Neuronal stem cell (in vitro differentiated cells): ENCODE measurements around the gene SYCP2.

Experiments
- DNase-seq: peaks from one replicate; pipeline ENCODE4 v3.0.0-alpha.2; 2013; ENCODE audit warnings: low spot score
- H2AFZ ChIP-seq: one replicate; pipeline ENCODE4 v1.6.1; 2013; ENCODE audit warnings: mild to moderate bottlenecking, low read length, inconsistent platforms
- H2AK5ac ChIP-seq: 2 replicates; pipeline ENCODE4 v1.6.1; 2013; ENCODE audit warnings: low read depth, mild to moderate bottlenecking, inconsistent platforms, low read length, moderate library complexity, mixed read lengths
- H2BK120ac ChIP-seq: 2 replicates; pipeline ENCODE4 v1.6.1; 2013; ENCODE audit warnings: low read depth, mild to moderate bottlenecking, inconsistent platforms, low read length, moderate library complexity, mixed read lengths
- H2BK12ac ChIP-seq: one replicate; pipeline ENCODE4 v1.6.1; 2013; ENCODE audit warnings: low read length, inconsistent platforms
- H2BK15ac ChIP-seq: 2 replicates; pipeline ENCODE4 v1.6.1; 2013; ENCODE audit warnings: mild to moderate bottlenecking, low read length, inconsistent platforms, mixed read lengths
- H2BK5ac ChIP-seq: one replicate; pipeline ENCODE4 v1.6.1; 2013; ENCODE audit warnings: inconsistent platforms, mild to moderate bottlenecking, low read length, moderate library complexity
- H3K14ac ChIP-seq: one replicate; pipeline ENCODE4 v1.6.1; 2013; ENCODE audit warnings: low read length, inconsistent platforms
- H3K18ac ChIP-seq: 2 replicates; pipeline ENCODE4 v1.6.1; 2013; ENCODE audit warnings: low read length, inconsistent platforms
- H3K23ac ChIP-seq: 2 replicates; pipeline ENCODE4 v1.6.1; 2013; ENCODE audit warnings: low read depth, mild to moderate bottlenecking, mixed read lengths, low read length, inconsistent platforms; ENCODE audit not compliant: poor library complexity
- H3K27ac ChIP-seq: replicated peaks from 3 replicates; pipeline ENCODE4 v1.5.1; 2013; ENCODE audit warnings: low read length, inconsistent platforms
- H3K27me3 ChIP-seq, 3 experiments: 2 replicates each; pipeline ENCODE4 v1.6.1; 2013; ENCODE audit warnings: low read length in 3 of 3, mild to moderate bottlenecking in 2 of 3, inconsistent platforms in 1 of 3, low read depth in 1 of 3, mixed read lengths in 1 of 3, moderate library complexity in 1 of 3; ENCODE audit not compliant: control insufficient read depth in 3 of 3, insufficient read depth in 3 of 3
- H3K36me3 ChIP-seq, 2 donors: replicated peaks in 1 of 2; 2 replicates each; pipeline ENCODE4 v1.6.1; 2013; ENCODE audit warnings: low read length in 2 of 2; ENCODE audit not compliant: control insufficient read depth in 2 of 2, insufficient read depth in 2 of 2
- H3K4ac ChIP-seq: 2 replicates; pipeline ENCODE4 v1.6.1; 2013; ENCODE audit warnings: inconsistent platforms, mild to moderate bottlenecking, low read length, moderate library complexity
- H3K4me1 ChIP-seq, 2 donors: 1 replicate in 1 of 2; 2 replicates in 1 of 2; pipeline ENCODE4 v1.6.1; 2013; ENCODE audit warnings: low read length in 2 of 2, low read depth in 1 of 2; ENCODE audit not compliant: control insufficient read depth in 2 of 2, insufficient read depth in 1 of 2
- H3K4me2 ChIP-seq: one replicate; pipeline ENCODE4 v1.6.1; 2013; ENCODE audit warnings: mild to moderate bottlenecking, low read length, inconsistent platforms; ENCODE audit not compliant: insufficient read depth, poor library complexity, severe bottlenecking
- H3K4me3 ChIP-seq, 2 donors: 2 replicates each; pipeline ENCODE4 v1.5.1; 2013; ENCODE audit warnings: low read length in 2 of 2, mild to moderate bottlenecking in 2 of 2, inconsistent platforms in 1 of 2, moderate library complexity in 1 of 2
- H3K79me1 ChIP-seq: one replicate; pipeline ENCODE4 v1.6.1; 2013; ENCODE audit warnings: low read depth, mild to moderate bottlenecking, inconsistent platforms, low read length, moderate library complexity
- H3K9ac ChIP-seq: one replicate; pipeline ENCODE4 v1.6.1; 2013; ENCODE audit warnings: mild to moderate bottlenecking, low read depth, low read length, inconsistent platforms; ENCODE audit not compliant: poor library complexity
- H3K9me3 ChIP-seq, 2 donors: replicated peaks in 1 of 2; 2 replicates each; pipeline versions ENCODE3 to v1.6.1; 2013; ENCODE audit warnings: low read length in 2 of 2, mild to moderate bottlenecking in 2 of 2, inconsistent platforms in 1 of 2, low read depth in 1 of 2, mixed read lengths in 1 of 2, moderate library complexity in 1 of 2; ENCODE audit not compliant: control insufficient read depth in 2 of 2, insufficient read depth in 1 of 2
- H4K8ac ChIP-seq: one replicate; pipeline ENCODE4 v1.6.1; 2013; ENCODE audit warnings: low read depth, mild to moderate bottlenecking, inconsistent platforms, low read length, moderate library complexity
- H4K91ac ChIP-seq: one replicate; pipeline ENCODE4 v1.6.1; 2013; ENCODE audit warnings: low read length, low read depth, mild to moderate bottlenecking, inconsistent platforms; ENCODE audit not compliant: poor library complexity
- WGBS, 2 donors: extraction: QIAGEN DNeasy Blood & Tissue Kit; methylation state at CpG; one replicate each; pipeline ENCODE4 v1.1.7; 2013; ENCODE audit warnings: missing lambda C conversion rate in 2 of 2, mixed read lengths in 1 of 2; ENCODE audit not compliant: insufficient read length in 2 of 2, insufficient replicate concordance in 1 of 2; ENCODE audit errors: extremely low coverage in 2 of 2; 5-methylcytosine and 5-hydroxymethylcytosine counted together

Gene SYCP2

GRCh38 chr20:59817846-59818615 is 115.4 kb downstream of the SYCP2 start:
- H3K4ac ChIP-seq: no peak overlapping the region
- no peak overlapping the region for H2AK5ac ChIP-seq
- H2AFZ ChIP-seq: no peak overlapping the region
- no peak overlapping the region for H3K4me3 ChIP-seq
- no peaks in the 10 kb centered on the region for H3K79me1 ChIP-seq
- H3K9ac ChIP-seq: no peak overlapping the region
- no peak overlapping the region for H3K14ac ChIP-seq
- no CpG with 5 or more reads among the region's 14 CpGs for WGBS, 2 donors
- no peak overlapping the region for H4K8ac ChIP-seq
- no peak overlapping the region for H3K18ac ChIP-seq
- no peaks in the 10 kb centered on the region for H3K4me1 ChIP-seq
- H3K27ac ChIP-seq: no peak overlapping the region
- no peak overlapping the region for H2BK15ac ChIP-seq
- no peak overlapping the region for H2BK5ac ChIP-seq
- no peak overlapping the region for H4K91ac ChIP-seq
- no peaks in the 10 kb centered on the region for H3K36me3 ChIP-seq
- no peak overlapping the region for H3K23ac ChIP-seq
- no peak overlapping the region for H2BK12ac ChIP-seq
- no peak for DNase-seq
- peaks cover 0 to 18% (median 0%) of the 10 kb centered on the region in 3 experiments for H3K27me3 ChIP-seq
- no peak overlapping the region for H2BK120ac ChIP-seq
- no peaks in the 10 kb centered on the region for H3K9me3 ChIP-seq
- no peak overlapping the region for H3K4me2 ChIP-seq

GRCh38 chr20:59817406-59817805 is 116.0 kb downstream of the SYCP2 start:
- WGBS, 2 donors: no CpG with 5 or more reads among the region's 4 CpGs
- H3K4ac ChIP-seq: no peak overlapping the region

GRCh38 chr20:59816146-59816738 is 117.2 kb downstream of the SYCP2 start:
- no peak overlapping the region for H4K8ac ChIP-seq
- H3K9ac ChIP-seq: no peak overlapping the region
- no peak overlapping the region for H3K23ac ChIP-seq
- H3K14ac ChIP-seq: no peak overlapping the region
- peaks cover 0 to 27% (median 0%) of the 10 kb centered on the region in 3 experiments for H3K27me3 ChIP-seq
- H3K18ac ChIP-seq: no peak overlapping the region
- H3K27ac ChIP-seq: no peak overlapping the region
- H2BK120ac ChIP-seq: no peak overlapping the region
- no peak overlapping the region for H2BK15ac ChIP-seq
- no peaks in the 10 kb centered on the region for H3K36me3 ChIP-seq
- no peaks in the 10 kb centered on the region for H3K9me3 ChIP-seq
- H2AK5ac ChIP-seq: no peak overlapping the region
- no peak overlapping the region for H2BK12ac ChIP-seq
- DNase-seq: no peak
- WGBS, 2 donors: no CpG with 5 or more reads among the region's 4 CpGs
- no peak overlapping the region for H3K4me3 ChIP-seq
- no peak overlapping the region for H3K4ac ChIP-seq
- no peaks in the 10 kb centered on the region for H3K79me1 ChIP-seq
- H2BK5ac ChIP-seq: no peak overlapping the region
- no peak overlapping the region for H2AFZ ChIP-seq
- no peak overlapping the region for H4K91ac ChIP-seq
- H3K4me1 ChIP-seq: no peaks in the 10 kb centered on the region
- no peak overlapping the region for H3K4me2 ChIP-seq

More at GRCh38 chr20:59817406-59817805, 116.0 kb downstream of the SYCP2 start:
- H3K4me1 ChIP-seq: no peaks in the 10 kb centered on the region
- no peak overlapping the region for H2AFZ ChIP-seq
- H3K23ac ChIP-seq: no peak overlapping the region
- no peak overlapping the region for H2BK5ac ChIP-seq
- H3K27ac ChIP-seq: no peak overlapping the region
- H3K4me2 ChIP-seq: no peak overlapping the region
- no peak overlapping the region for H3K14ac ChIP-seq
- no peaks in the 10 kb centered on the region for H3K9me3 ChIP-seq
- peaks cover 0 to 24% (median 0%) of the 10 kb centered on the region in 3 experiments for H3K27me3 ChIP-seq
- H2AK5ac ChIP-seq: no peak overlapping the region
- H3K9ac ChIP-seq: no peak overlapping the region
- H3K36me3 ChIP-seq: no peaks in the 10 kb centered on the region
- no peak overlapping the region for H4K91ac ChIP-seq
- no peaks in the 10 kb centered on the region for H3K79me1 ChIP-seq
- H4K8ac ChIP-seq: no peak overlapping the region
- no peak overlapping the region for H2BK15ac ChIP-seq
- no peak overlapping the region for H3K4me3 ChIP-seq
- no peak overlapping the region for H2BK120ac ChIP-seq
- H3K18ac ChIP-seq: no peak overlapping the region
- H2BK12ac ChIP-seq: no peak overlapping the region
- no peak for DNase-seq

- no peak overlapping the region for H2AK5ac ChIP-seq
- DNase-seq: no peak
- no peak overlapping the region for H2AFZ ChIP-seq
- H3K4me1 ChIP-seq: peaks cover 0 to 11% of the 10 kb centered on the region in 2 donors
- H3K23ac ChIP-seq: no peak overlapping the region
- H3K4ac ChIP-seq: no peak overlapping the region
- H2BK5ac ChIP-seq: no peak overlapping the region
- no peak overlapping the region for H3K4me2 ChIP-seq
- H4K8ac ChIP-seq: no peak overlapping the region
- no peaks in the 10 kb centered on the region for H3K79me1 ChIP-seq
- no peak overlapping the region for H2BK120ac ChIP-seq
- H3K36me3 ChIP-seq: no peaks in the 10 kb centered on the region
- no peak overlapping the region for H3K9ac ChIP-seq
- no peaks in the 10 kb centered on the region for H3K9me3 ChIP-seq
- WGBS, 2 donors: no CpG with 5 or more reads among the region's 8 CpGs
- no peak overlapping the region for H3K27ac ChIP-seq
- H4K91ac ChIP-seq: no peak overlapping the region
- no peak overlapping the region for H3K14ac ChIP-seq
- H3K18ac ChIP-seq: no peak overlapping the region
- peaks cover 0 to 27% (median 0%) of the 10 kb centered on the region in 3 experiments for H3K27me3 ChIP-seq
- no peak overlapping the region for H2BK12ac ChIP-seq
- no peak overlapping the region for H2BK15ac ChIP-seq
- no peak overlapping the region for H3K4me3 ChIP-seq
Observed at GRCh38 chr20:59814840-59815340, 118.5 kb downstream of the SYCP2 start.
